Stimulated activated CD8-positive, alpha-beta memory T cell treated with anti-CD3 and anti-CD28 coated beads, Interleukin-15, amount 100 ng/mL, for 48 hours (primary cell): ENCODE results near the gene CGB7.
"Not testable (repeated sequence)": the region's sequence is repeated elsewhere in the genome, so short reads cannot be mapped to it uniquely, and the experiment has no call there.

Experiments
- DNase-seq, 2 donors: peaks; one replicate each; pipeline ENCODE4 v3.0.0-alpha.2; 2020; ENCODE audit warnings: low read depth in 2 of 2

The CGB7 gene

DNA sequence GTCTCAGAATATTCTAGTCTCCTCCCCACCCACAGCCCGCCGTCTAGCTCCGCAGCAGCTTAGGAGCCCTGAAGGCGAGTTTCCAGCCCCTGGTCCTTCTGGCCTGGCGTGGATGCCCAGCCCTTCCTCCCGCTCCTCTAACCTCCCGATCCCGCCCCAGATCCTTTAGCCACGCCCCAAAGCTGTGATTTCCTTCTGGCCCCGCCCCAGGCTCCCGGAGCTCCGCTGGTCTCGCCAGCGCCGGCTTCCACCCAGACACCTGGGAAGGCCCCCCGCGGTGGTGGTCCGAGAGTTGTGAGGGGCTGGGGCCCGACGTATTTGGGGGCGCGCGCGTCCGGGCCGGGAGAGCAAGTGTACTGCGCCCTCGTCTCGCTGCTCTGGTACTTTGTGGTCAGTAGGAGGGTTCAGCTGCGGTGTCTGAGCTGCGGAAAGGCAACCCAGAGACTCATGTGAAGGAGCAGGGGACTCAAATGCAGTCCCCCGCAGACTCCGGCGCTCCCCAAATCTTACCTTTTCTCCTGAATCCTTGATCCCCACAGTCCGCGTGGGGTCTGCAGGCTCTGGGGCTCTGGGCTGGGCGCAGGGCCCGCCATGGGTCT lies at the start of gene CGB7:
TSS of gene CGB7 (minus strand) at position 114 of the 599 bp plus-strand sequence. CDS start 2,374 bp downstream, outside the sequence.
- no peak for DNase-seq

DNA sequence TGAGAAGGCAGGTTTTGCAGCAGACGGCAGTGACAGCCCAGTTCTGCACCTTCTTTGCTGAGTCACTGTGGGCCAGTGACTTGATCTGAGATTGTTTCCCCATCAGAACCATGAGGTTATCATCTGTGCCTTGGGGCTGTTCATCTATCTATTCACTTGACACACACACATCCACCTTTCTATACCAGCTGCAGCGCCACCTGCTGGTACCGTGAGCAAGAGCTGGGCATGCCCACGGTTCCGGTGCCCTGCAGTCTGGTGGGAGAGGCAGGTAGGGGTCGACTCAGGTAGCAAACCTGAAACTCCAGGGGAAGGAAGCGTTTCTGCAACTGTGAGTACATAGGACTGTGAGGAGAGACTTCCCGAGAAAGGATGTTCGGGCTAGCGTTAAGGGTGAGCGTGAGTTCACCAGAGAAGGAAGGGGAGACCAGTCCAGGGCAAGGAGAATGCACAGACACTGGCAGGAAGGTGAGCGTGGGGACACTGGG lies 49.1 kb upstream of the CGB7 start:
- DNase-seq = peak; percentile 34 to 37

DNA sequence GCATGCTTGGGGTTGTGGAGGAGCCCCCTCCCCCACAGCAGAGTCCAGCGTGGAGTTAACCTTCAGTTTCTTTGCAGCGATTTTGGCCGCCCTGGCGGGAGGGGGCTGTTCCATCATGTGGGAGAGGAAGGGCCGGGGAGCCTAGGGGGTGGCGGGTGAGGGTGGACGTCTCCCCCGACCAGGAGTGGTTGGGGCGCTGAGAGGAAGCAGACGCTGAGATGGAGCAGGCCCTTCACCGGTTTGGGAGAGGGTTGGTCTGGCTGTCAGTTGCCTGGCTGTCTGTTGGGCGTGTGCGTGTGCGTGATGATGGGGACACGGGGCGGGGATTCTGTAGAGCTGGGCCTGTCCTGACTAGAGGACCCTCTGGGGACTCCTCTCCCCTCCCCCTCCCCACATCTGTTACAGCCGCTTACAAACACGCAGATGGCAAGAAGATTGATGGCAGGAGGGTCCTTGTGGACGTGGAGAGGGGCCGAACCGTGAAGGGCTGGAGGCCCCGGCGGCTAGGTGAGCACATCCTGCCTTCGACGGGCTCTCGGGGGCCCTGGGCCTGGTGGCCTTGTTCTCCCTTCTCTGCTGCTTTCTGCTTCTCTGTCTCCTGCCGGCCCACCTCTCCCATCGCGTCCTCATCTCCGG lies 46.8 kb upstream of the CGB7 start:
- DNase-seq = no peak

DNA sequence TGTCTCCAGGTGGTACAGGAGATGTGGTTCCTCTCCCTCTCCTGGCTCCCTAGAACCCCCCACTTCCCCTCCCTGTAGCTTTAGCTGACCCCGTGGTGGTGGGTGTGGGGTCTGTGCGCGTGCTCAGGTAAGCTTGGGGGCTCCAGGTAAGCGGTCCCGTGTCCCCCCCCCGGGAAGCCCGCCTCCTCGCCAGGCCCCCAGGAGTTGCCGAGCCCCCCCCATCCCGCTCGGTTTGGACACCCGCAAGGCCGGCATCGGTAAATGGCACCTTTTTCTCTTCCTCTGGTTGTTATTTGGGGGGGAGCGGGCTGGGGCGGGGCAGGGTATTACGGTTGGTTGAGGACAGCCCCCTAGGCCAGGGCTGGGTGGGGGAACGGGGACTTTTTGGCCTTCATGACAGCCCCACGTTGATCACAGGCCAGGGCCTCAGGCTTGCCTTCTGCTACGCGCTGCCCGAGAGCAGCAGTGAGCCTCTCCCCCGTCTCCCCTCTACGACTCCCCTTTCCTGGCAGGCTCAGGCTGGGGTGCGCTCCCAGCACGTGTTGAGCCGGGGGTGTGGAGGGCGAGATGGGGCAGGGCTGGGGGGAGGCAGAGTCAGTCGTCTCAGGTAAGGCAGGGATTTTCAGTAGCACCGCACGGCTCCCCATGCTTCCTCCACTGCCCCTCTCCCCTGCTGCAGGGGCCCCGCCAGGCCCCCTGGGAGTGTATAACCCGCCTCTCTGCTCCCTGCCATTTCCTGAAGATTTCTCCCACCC lies 46.0 kb upstream of the CGB7 start:
- DNase-seq = no peak

DNA sequence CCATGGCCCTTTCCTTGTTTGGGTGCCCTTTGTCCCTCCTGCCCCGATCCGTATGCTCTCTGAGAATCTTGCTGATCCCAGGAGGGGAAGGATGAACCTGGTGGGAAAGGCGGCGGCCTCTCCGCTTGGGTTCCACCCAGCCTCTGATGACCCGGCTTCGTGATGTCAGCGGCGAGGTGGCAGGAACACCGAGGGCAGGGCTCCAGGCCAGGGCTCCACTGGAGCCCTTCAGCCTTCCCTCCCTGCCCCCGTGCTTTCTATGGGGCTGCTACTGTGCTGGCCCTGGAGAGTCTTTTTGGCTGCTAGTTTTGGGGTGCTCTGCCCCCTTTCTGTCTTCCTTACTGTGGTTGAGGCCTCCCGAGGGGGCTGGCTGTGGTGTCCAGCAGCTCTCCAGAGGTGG lies 44.8 kb upstream of the CGB7 start:
- DNase-seq = no peak

DNA sequence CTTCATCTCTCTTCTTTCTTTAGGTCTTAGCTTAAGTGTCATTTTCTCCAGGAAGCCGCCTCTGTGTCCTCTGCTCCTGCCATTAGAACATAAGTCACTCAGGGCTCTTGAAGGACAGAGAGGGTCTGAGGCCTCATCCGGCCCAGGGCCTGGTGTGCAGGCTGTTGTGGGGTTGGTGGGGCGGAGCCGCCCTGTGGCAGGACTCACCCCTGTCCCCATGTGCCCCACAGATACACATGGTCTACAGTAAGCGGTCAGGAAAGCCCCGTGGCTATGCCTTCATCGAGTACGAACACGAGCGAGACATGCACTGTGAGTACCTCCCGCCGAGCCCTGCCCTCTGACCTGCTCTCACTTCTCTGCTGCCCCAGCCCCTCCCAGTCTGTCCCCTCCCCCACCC lies 43.6 kb upstream of the CGB7 start:
- DNase-seq = no peak

DNA sequence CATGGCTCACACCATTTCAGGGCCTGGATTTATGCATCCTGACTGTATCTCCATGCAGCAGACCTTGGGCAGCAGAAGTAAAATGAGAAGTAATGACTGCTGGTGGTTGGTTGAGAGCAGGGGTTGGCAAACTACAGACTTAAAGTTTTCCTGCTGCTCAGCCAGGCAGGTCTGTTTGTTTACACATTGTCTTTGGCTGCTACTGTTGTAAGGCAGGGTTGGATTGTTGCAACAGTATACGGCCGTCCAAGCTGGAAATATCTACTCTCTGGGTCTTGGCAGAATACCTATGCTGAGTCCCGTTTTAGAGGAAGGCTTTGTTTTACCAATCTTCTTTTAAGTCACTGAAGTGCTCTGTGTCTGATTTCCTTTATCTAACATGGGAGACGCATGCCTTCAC lies 41.2 kb upstream of the CGB7 start:
- no peak for DNase-seq

DNA sequence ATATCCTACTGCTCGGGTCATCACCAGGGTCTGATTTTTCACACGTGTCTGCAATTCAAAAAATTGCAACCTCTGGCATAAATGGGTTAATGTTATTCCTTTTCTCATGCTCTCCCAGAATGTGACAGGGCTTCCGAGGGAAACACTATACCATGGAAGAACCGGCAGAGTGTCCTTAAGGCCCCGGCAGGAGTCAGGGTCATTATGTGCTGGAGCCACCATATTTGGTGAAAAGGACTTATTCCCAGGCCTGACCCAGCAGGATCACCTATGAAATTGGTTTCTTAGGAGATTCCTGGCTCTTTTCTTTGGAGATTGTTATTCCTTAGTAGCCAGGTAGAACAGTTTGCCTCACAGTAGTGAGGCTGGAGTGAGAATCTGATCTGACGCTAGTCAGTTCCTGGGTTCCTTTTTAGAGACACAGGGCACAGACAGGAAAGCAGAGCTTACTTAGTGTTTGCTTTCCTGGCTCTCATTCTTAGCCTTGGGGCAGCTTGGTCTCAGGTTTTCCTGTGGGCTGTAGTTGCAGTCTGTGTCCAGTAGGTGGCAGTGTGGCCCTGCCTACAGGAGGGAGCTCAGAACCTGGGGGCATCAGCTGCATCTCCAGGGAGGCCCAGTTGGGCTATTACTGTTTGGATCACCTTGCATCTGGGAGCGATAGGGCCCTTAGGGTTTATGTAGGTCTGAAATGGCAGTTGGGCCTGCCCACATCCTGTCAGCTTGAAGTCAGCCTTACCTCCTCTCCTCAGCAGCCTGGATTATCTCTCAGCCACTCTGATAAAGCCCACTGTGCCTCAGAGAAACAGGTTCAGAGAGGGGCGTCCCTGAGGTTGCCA lies 40.1 kb upstream of the CGB7 start:
- DNase-seq = peak; percentile 35 to 52

DNA sequence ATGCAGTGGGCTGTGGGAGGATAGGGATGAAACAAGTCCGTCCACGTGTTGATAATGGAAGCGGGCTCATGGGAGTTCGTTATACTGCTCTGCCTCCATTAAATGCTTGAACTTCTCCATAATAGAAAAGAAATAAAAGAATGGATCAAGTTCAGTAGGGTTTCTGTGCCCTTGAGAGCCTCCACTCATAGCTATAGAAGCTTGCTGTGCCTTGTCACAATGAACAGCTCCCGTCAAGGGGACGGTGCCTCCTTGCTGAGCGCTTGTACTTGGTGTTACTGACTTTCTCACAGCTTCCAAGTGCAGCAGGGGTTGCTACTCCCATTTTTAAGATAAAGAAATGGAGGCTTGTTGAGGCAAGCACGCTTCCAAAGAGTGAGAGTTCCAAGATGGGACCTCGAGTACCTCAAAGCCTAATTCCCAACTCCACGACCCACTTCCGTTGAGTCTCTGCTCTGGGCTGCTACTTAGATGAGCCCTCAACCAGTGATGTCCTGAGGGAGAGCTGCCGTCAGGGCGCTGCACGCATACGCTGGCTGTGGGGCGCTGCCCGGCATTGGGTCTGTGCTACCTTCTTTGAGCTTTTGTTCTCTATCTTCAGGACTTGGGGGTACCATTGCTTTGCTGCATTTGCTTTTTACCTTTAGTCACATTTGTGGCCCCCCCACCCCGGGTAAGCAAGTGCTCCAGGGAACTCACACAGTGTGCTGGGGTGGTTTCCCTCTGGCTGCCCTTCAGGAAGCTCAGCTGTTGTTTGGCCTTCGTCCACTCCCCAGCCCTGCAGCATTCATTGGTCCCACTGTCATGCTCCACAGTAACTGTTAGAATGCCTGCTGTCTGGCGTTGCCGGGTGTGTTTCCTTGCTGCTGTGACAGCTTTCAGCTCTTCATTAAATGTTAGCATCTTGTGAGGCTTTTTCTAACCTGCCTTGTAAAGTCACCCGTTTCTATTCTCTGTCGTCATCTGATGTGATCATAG lies 37.2 kb upstream of the CGB7 start:
- DNase-seq = no peak

DNA sequence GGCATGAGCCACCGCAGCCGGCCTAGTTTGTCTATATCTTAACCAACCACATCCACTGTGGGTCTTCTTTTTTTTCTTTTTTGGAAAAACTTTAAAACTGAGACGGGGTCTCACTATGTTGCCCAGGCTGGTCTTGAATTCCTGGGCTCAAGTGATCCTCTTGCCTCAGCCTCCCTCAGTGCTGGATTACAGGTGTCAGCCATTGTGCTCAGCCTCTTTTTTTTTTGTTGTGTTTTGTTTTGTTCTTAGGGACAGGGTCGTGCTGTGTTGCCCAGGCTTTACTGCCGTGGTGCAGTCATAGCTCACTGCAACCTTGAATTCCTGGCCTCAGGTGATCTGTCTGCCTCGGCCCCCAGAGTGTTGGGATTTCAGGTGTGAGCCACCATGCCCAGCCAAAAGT lies 35.1 kb upstream of the CGB7 start:
- DNase-seq = no peak

DNA sequence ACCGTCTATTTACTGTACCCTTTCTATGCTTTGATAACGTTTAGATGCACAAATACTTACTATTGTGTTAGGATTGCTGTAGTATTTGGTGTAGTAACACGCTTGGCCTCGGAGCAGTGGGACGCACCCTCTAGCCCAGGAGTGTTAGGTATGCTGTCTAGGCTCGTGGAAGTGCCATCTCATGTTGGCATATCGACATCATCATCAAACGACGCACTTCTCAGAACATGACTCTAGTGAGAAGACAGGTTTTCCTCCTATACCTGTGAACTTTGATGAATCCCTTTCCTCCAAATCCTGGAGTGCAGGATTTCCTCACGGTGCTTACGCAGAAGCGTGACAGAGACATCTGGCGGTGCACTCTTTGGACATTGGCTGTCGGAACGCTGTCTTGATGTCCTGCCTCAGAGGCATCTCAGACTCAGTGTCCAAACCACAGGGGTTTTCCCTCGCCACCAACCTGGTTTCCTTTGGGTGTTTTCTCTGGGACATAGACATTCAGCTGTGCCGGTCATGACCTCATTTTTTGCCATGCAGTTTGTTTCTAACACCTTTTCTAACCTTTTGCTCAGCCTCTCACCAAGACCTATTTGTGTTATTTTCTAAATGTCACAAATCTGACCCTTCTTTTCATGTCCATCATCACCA lies 34.0 kb upstream of the CGB7 start:
- DNase-seq = no peak

DNA sequence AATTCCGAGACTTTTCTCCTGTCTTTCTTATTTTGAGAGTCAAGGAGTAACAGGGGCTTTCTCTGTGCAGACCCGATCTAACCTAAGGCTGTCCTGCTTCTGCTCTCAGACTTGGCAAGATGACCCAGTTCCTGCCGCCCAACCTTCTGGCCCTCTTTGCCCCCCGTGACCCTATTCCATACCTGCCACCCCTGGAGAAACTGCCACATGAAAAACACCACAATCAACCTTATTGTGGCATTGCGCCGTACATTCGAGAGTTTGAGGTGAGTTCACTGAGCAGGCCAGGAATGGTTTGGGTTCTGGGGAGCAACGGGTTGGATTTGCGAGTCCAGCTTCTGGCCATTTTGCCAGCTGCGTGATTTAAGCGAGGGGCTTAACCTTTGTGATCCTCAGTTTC lies 28.7 kb upstream of the CGB7 start:
- DNase-seq = no peak

DNA sequence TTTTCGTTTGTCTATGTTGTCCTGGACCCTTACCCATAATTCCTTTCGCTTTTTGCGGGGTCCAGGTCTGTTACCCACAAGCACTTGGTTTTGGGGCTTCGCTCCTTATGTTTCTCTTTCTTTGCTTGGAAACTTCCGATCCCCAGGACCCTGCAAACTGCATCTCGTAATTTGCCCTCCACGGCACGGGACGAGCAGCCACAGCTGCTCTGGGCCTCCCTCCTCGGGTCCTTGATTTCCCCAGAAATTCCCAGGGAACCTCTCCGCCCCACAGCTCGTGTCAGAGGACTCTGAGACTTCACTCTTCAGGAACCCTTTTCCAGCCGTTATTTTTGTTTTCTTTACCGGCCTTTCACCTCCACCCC lies 28.3 kb upstream of the CGB7 start:
- no peak for DNase-seq

DNA sequence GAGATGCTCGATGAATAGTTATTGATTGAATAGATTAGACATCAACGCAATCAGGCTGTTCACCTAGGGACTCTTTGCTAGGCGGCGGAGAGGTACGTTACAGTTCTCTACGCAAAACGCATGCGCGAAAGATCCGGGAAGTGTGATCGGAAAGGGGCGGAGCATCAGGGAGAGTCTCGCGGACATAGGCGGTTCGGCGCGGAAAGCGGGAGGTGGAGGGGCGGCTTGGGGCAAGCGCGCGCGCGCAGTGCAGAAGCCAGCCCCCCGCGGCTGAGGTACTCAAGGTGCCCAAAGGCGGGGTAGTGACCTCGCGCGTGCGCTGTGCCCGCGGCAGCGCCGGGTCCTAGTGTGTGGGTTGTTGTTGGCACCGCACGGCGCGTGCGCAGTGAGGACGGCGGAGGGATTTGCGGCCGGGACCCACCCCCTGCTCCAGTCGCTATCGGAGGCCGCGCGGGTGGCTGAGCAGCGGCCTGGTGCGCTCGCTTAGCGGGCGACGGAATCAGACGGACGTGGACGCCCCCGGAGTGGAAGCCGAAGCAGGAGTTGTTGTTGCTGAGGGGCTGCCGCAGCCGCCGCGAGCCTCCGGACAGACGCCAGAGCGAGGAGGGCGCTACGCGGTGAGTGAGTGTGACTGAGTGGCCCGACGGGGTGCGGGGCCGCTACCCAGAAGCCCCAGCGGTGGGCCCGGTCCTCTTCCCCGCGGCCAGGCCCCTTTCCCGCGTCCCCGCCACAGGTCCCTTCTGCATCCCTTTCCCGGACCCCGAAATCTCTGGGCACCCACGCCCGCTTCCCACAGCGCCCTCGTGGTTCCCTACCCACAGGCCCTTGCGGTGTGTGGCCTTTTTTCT lies 27.7 kb upstream of the CGB7 start, which contains the start of gene SNRNP70:
TSS of gene SNRNP70 (plus strand) at position 432 of the 848 bp plus-strand sequence. CDS start 964 bp downstream, outside the sequence.
- DNase-seq = peak; percentile 99 to 100

DNA sequence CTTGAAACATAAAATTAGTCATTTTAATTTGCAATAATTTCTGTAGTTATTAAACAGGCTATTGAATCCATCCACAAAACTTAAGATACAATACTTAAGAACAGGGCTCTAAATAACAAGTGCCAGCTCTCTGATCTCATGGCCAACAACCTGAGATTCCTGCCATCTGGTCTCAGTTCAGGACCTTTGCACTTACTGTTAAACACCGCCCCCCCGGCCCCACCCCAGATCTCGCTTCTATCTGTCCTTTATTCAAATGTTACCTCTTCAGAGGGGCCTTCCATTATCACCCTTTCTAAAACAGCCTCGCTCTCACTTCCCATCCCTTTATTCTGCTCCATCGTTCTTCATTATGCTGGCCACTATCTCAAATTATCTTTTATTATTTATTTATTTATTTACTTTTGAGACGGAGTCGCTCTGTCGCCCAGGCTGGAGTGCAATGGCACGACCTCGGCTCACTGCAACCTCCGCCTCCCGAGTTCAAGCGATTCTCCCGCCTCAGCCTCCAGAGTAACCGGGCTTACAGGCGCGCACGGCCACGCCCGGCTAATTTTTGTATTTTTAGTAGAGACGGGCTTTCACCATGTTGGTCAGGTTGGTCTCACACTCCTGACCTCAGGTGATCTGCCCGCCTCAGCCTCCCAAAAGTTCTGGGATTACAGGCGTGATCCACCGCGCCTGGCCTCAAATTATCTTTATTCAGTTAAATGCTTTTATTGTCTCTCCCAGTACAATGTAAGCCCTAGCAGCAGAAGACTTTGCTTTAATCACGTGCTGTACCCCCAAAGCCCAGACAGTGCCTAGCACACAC lies 26.9 kb upstream of the CGB7 start:
- DNase-seq = no peak

DNA sequence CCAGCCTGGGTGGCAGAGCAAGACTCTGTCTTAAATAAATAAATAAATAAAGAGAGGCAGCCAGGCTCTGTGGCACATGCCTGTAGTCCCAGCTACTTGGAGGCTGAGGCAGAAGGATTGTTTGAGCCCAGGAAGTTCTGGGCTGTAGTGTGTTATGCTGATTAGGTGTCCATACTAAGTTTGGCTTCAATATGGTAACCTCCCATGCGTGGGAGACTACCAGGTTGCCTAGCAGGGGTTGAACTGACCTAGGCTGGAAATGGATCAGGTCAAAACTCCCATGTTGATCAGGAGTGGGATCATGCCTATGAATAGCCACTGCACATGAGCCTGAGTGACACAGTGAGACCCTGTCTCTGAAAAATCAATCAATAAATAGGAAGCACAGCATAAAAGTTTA lies 23.7 kb upstream of the CGB7 start:
- no peak for DNase-seq

DNA sequence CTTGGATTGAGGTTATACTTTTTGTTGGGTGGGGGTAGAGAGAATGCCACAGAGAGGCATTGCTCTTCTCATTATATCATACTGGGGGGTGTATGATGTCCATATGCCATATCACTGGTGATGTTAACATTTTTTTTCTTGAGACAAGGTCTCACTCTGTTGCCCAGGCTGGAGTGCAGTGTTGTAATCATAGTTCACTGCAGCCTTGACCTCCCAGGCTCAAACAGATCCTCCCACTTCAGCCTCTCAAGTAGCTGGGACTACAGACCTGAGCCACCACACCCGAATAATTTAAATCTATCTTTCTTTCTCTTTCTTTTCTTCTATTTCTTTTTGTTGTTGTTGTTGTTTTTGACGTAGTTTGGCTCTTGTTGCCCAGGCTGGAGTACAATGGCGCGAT lies 22.8 kb upstream of the CGB7 start:
- no peak for DNase-seq

DNA sequence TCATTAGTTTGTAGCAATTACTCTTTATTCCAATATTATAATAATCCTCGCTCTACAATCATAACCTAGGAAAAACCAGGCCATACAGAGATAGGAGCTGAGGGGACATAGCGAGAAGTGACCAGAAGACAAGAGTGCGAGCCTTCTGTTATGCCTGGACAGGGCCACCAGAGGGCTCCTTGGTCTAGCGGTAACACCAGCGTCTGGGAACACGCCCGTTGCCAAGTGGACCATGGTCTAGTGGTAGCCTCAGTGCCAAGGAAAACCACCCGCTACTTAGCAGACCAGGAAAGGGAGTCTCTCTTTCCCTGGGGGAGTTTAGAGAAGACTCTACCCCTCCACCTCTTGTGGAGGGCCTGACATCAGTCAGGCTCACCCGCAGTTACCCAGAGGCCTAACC lies 17.3 kb upstream of the CGB7 start:
- DNase-seq = not testable (repeated sequence)
